BE2C (cell line): ENCODE measurements around the gene SLC4A7.
"Not testable (repeated sequence)": the region's sequence is repeated elsewhere in the genome, so short reads cannot be mapped to it uniquely, and the experiment has no call there.

Experiments
- DNase-seq: peaks from one replicate; pipeline ENCODE4 v3.0.0-alpha.2; 2020
- H3K27me3 ChIP-seq: fragments of 250-450 bp; sonication (Bioruptor Pico); 2 replicates; pipeline ENCODE4 v1.5.1; 2020; ENCODE audit warnings: mild to moderate bottlenecking
- H3K36me3 ChIP-seq: fragments of 250-450 bp; sonication (Bioruptor Pico); 2 replicates; pipeline ENCODE4 v1.5.1; 2020; ENCODE audit warnings: mild to moderate bottlenecking
- H3K4me1 ChIP-seq: fragments of 250-450 bp; sonication (Bioruptor Pico); 2 replicates; pipeline ENCODE4 v1.5.1; 2020
- H3K4me3 ChIP-seq: 2 replicates; pipeline ENCODE4 v1.5.1; 2011; ENCODE audit warnings: low read depth, low read length
- H3K9me3 ChIP-seq: fragments of 250-450 bp; sonication (Bioruptor Pico); 2 replicates; pipeline ENCODE4 v1.5.1; 2020
- CTCF ChIP-seq: IDR thresholded peaks from 2 replicates; pipeline ENCODE4 v1.5.1; 2012; ENCODE audit warnings: mild to moderate bottlenecking, low read depth, low read length

Gene SLC4A7

GRCh38 chr3:27429909-27430308 lies 54.3 kb downstream of the SLC4A7 start:
- H3K36me3 ChIP-seq, result no peaks in the 10 kb centered on the region
- no peak for DNase-seq
- TF ChIP-seq CTCF, result no peak
- H3K4me3 ChIP-seq, result no peak overlapping the region
- no peaks in the 10 kb centered on the region for H3K27me3 ChIP-seq
- H3K9me3 ChIP-seq, result no peaks in the 10 kb centered on the region
- no peaks in the 10 kb centered on the region for H3K4me1 ChIP-seq

- DNase-seq, result no peak
- Histone ChIP-seq H3K27me3 (no peaks in the 10 kb centered on the region), H3K36me3 (no peaks in the 10 kb centered on the region), H3K9me3 (no peaks in the 10 kb centered on the region), H3K4me3 (no peak overlapping the region), H3K4me1 (no peaks in the 10 kb centered on the region)
- TF ChIP-seq CTCF, result no peak
Measured at GRCh38 chr3:27428446-27428845, 55.7 kb downstream of the SLC4A7 start.

GRCh38 chr3:27426926-27427325 lies 57.3 kb downstream of the SLC4A7 start:
- Histone ChIP-seq H3K36me3 (no peaks in the 10 kb centered on the region), H3K9me3 (no peaks in the 10 kb centered on the region), H3K4me1 (no peaks in the 10 kb centered on the region), H3K27me3 (no peaks in the 10 kb centered on the region), H3K4me3 (no peak overlapping the region)
- TF ChIP-seq CTCF, result no peak
- no peak for DNase-seq

- DNase-seq, result no peak
- Histone ChIP-seq H3K27me3 (no peaks in the 10 kb centered on the region), H3K36me3 (no peaks in the 10 kb centered on the region), H3K4me3 (no peak overlapping the region), H3K4me1 (no peaks in the 10 kb centered on the region), H3K9me3 (no peaks in the 10 kb centered on the region)
- no peak for TF ChIP-seq CTCF
Measured at GRCh38 chr3:27425896-27426565, 58.2 kb downstream of the SLC4A7 start.

GRCh38 chr3:27424812-27425521 lies 59.2 kb downstream of the SLC4A7 start:
- H3K9me3 ChIP-seq, DNase-seq, H3K27me3 ChIP-seq, H3K4me3 ChIP-seq, H3K4me1 ChIP-seq, H3K36me3 ChIP-seq: not testable (repeated sequence)

GRCh38 chr3:27423463-27423862 lies 60.7 kb downstream of the SLC4A7 start:
- Histone ChIP-seq H3K27me3 (no peaks in the 10 kb centered on the region), H3K9me3 (no peaks in the 10 kb centered on the region), H3K36me3 (no peaks in the 10 kb centered on the region), H3K4me3 (no peak overlapping the region), H3K4me1 (no peaks in the 10 kb centered on the region)
- no peak for TF ChIP-seq CTCF
- no peak for DNase-seq
